Keratinocyte (primary cell): ENCODE data around the gene BDKRB1.

ENCODE experiments used
- EZH2 ChIP-seq: IDR thresholded peaks from one replicate; pipeline ENCODE4 v1.6.1; 2012; ENCODE audit warnings: inconsistent platforms, mild to moderate bottlenecking, low read length, moderate library complexity
- TF ChIP-seq, protein P1 (sequence below), 3 experiments: IDR thresholded peaks in 1 of 3; conservative IDR thresholded peaks in 1 of 3; optimal IDR thresholded peaks in 1 of 3; 2 replicates in 2 of 3; 3 replicates in 1 of 3; pipeline versions ENCODE3 to v1.5.1; 2011; ENCODE audit warnings: low read length in 3 of 3, mild to moderate bottlenecking in 3 of 3, moderate library complexity in 2 of 3, control low read depth in 1 of 3, inconsistent platforms in 1 of 3; ENCODE audit not compliant: insufficient read depth in 2 of 3; ENCODE audit errors: extremely low read depth in 1 of 3

DNA sequence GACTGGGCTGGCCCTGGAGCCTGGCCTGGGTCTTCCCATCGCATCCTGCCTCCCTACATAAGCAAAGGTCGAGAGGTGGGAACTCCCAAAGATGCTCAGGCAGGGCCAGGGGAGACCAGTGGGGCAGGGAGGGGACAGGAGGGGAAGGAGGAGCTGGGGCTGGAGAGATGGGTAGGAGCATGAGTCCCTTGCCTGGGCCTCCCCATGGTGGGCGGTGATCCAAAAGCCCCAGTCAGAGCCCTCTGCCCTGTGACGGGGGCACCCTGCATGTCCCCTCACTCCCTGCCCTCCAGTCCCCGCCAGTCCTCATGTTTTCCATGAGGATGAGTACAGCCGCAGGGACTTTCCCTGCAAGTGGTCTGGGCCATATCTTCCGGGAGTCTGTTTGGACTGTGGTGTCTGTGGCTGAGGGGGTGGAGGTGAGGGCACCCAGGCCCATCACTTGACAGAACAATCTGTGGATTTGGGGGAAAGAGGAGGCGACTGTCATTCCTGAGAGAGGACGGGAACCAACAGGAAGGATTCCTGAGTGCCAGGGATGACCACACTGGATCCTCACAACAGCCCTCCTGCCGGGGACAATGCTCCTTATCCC lies 42.0 kb upstream of the BDKRB1 start:
- TF ChIP-seq, protein P1, sequence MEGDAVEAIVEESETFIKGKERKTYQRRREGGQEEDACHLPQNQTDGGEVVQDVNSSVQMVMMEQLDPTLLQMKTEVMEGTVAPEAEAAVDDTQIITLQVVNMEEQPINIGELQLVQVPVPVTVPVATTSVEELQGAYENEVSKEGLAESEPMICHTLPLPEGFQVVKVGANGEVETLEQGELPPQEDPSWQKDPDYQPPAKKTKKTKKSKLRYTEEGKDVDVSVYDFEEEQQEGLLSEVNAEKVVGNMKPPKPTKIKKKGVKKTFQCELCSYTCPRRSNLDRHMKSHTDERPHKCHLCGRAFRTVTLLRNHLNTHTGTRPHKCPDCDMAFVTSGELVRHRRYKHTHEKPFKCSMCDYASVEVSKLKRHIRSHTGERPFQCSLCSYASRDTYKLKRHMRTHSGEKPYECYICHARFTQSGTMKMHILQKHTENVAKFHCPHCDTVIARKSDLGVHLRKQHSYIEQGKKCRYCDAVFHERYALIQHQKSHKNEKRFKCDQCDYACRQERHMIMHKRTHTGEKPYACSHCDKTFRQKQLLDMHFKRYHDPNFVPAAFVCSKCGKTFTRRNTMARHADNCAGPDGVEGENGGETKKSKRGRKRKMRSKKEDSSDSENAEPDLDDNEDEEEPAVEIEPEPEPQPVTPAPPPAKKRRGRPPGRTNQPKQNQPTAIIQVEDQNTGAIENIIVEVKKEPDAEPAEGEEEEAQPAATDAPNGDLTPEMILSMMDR (optimal IDR thresholded peaks at IDR 0.05 in 1 of 3, IDR thresholded peaks at IDR 0.05 in 1 of 3, conservative IDR thresholded peaks at IDR 0.05 in 1 of 3; ENCODE audit: extremely low read depth in 1 of 3, insufficient read depth in 2 of 3, low read length in 3 of 3): no peak
- no peak for TF ChIP-seq EZH2
